ENCODE data around the gene MRM3. TPM values are rescaled to one million over a fixed set of nuclear protein-coding genes. Genes with fewer than 3 reads are reported as not detected.

Gene MRM3
- total and polyA plus RNA-seq, 2 experiments from 2014 or later = 17.7 to 23.4 TPM

DNA sequence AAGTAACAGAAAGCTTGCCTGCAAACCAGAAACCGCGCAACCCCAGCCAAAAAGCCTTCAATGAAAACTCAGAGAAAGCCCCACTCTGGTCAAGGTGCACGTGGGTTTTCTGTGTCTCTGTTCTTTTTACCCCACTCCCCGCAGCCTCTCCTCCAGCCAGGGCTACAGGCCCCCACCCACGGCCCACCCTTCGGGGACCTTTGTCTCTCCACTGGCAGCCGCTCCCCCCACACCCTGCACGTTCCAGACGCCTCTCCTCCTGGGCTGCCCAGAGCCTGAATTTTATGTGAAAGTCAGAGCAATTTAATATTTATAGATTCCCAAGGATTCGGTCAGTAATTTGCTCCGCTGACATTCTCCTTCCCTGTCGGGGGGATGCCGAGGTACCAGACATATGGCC lies 24.2 kb downstream of the MRM3 start (continued):
- TF ChIP-seq, protein P1, sequence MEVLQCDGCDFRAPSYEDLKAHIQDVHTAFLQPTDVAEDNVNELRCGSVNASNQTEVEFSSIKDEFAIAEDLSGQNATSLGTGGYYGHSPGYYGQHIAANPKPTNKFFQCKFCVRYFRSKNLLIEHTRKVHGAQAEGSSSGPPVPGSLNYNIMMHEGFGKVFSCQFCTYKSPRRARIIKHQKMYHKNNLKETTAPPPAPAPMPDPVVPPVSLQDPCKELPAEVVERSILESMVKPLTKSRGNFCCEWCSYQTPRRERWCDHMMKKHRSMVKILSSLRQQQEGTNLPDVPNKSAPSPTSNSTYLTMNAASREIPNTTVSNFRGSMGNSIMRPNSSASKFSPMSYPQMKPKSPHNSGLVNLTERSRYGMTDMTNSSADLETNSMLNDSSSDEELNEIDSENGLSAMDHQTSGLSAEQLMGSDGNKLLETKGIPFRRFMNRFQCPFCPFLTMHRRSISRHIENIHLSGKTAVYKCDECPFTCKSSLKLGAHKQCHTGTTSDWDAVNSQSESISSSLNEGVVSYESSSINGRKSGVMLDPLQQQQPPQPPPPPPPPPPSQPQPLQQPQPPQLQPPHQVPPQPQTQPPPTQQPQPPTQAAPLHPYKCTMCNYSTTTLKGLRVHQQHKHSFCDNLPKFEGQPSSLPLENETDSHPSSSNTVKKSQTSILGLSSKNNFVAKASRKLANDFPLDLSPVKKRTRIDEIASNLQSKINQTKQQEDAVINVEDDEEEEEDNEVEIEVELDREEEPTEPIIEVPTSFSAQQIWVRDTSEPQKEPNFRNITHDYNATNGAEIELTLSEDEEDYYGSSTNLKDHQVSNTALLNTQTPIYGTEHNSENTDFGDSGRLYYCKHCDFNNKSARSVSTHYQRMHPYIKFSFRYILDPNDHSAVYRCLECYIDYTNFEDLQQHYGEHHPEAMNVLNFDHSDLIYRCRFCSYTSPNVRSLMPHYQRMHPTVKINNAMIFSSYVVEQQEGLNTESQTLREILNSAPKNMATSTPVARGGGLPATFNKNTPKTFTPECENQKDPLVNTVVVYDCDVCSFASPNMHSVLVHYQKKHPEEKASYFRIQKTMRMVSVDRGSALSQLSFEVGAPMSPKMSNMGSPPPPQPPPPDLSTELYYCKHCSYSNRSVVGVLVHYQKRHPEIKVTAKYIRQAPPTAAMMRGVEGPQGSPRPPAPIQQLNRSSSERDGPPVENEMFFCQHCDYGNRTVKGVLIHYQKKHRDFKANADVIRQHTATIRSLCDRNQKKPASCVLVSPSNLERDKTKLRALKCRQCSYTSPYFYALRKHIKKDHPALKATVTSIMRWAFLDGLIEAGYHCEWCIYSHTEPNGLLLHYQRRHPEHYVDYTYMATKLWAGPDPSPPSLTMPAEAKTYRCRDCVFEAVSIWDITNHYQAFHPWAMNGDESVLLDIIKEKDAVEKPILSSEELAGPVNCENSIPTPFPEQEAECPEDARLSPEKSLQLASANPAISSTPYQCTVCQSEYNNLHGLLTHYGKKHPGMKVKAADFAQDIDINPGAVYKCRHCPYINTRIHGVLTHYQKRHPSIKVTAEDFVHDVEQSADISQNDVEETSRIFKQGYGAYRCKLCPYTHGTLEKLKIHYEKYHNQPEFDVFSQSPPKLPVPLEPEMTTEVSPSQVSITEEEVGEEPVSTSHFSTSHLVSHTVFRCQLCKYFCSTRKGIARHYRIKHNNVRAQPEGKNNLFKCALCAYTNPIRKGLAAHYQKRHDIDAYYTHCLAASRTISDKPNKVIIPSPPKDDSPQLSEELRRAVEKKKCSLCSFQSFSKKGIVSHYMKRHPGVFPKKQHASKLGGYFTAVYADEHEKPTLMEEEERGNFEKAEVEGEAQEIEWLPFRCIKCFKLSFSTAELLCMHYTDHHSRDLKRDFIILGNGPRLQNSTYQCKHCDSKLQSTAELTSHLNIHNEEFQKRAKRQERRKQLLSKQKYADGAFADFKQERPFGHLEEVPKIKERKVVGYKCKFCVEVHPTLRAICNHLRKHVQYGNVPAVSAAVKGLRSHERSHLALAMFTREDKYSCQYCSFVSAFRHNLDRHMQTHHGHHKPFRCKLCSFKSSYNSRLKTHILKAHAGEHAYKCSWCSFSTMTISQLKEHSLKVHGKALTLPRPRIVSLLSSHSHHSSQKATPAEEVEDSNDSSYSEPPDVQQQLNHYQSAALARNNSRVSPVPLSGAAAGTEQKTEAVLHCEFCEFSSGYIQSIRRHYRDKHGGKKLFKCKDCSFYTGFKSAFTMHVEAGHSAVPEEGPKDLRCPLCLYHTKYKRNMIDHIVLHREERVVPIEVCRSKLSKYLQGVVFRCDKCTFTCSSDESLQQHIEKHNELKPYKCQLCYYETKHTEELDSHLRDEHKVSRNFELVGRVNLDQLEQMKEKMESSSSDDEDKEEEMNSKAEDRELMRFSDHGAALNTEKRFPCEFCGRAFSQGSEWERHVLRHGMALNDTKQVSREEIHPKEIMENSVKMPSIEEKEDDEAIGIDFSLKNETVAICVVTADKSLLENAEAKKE (CRISPR knock-in tag; IDR thresholded peaks at IDR 0.05) = no peak
- TF ChIP-seq EZH2phosphoT487 (IDR thresholded peaks at IDR 0.05; ENCODE audit: unreplicated experiment) (no peak), JUNB (IDR thresholded peaks at IDR 0.05; ENCODE audit: unreplicated experiment) (no peak), NANOG (IDR thresholded peaks at IDR 0.05; ENCODE audit: borderline replicate concordance) (no peak), POLR2AphosphoS5 (IDR thresholded peaks at IDR 0.05; ENCODE audit: low read depth) (no peak)
- TF ChIP-seq, protein P2, sequence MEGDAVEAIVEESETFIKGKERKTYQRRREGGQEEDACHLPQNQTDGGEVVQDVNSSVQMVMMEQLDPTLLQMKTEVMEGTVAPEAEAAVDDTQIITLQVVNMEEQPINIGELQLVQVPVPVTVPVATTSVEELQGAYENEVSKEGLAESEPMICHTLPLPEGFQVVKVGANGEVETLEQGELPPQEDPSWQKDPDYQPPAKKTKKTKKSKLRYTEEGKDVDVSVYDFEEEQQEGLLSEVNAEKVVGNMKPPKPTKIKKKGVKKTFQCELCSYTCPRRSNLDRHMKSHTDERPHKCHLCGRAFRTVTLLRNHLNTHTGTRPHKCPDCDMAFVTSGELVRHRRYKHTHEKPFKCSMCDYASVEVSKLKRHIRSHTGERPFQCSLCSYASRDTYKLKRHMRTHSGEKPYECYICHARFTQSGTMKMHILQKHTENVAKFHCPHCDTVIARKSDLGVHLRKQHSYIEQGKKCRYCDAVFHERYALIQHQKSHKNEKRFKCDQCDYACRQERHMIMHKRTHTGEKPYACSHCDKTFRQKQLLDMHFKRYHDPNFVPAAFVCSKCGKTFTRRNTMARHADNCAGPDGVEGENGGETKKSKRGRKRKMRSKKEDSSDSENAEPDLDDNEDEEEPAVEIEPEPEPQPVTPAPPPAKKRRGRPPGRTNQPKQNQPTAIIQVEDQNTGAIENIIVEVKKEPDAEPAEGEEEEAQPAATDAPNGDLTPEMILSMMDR (conservative IDR thresholded peaks at IDR 0.05; ENCODE audit: low read depth in 2 of 2) = no peak

DNA sequence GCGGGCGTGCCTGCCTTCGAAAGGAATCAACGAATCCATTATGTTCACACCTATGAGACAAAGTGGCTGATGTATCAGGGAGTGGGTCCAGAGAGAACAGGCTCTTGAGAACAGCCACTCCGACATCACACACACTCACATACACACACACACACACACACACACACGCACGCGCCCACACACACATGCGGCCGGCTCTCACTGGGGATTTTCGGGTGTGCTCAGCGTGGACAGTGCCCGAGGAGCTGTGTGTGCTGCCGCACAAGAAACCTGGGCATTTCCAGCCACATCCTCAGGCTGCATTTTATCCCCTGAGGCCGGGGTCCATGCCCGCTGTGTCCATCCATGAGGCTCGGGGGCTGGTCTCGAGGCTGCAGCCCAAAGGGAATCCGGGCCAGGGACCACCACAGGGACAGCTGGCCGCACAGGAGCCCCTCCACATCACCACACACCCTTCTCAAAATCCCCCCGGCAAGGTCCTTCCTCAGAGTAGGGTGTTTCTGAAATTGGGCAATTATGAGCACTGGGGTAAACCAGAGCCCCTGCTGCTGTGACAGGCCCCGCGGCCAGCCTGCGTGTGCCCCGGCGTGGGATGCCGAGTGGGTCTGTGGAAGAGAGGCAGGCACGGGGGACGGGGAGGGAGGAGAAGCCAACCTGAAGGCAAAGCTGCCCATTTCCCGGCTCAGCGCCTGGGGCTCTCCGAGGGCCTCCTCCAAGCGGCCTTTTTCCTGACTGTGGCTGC lies 24.8 kb downstream of the MRM3 start:
- Histone ChIP-seq H3K27me3 (ENCODE audit: insufficient read depth) (no peaks in the 10 kb centered on the region), H3K4me3 (no peak overlapping the region), H3K36me3 (ENCODE audit: insufficient read depth) (no peaks in the 10 kb centered on the region), H3K9me2 (ENCODE audit: insufficient read depth) (no peaks in the 10 kb centered on the region), H2AFZ (no peak overlapping the region), H3K27ac (ENCODE audit: low read depth) (0 out of 2 replicates have a peak overlapping the region, but pooled peaks have one; percentile 32), H3K79me2 (replicated peaks; ENCODE audit: insufficient read depth) (no peaks in the 10 kb centered on the region), H4K20me1 (replicated peaks; ENCODE audit: insufficient read depth) (peaks cover 8% of the 10 kb centered on the region; the same call in 1 of the 2 replicates), H3K4me2 (no peak overlapping the region), H3F3A (replicated peaks; ENCODE audit: low read depth) (no peaks in the 10 kb centered on the region), H3K4me1 (ENCODE audit: insufficient read depth) (no peaks in the 10 kb centered on the region)
- peaks cover 23% of the 10 kb centered on the region for H3K27me3 Mint-ChIP-seq (ENCODE audit: insufficient read depth, low read depth, poor library complexity)
- H3K36me3 Mint-ChIP-seq (ENCODE audit: low read depth) = peaks cover 28% of the 10 kb centered on the region
- ATAC-seq (no peak), DNase-seq (ENCODE audit: low spot score) (no peak)
- peaks cover 6% of the 10 kb centered on the region; the same call in 2 of the 3 replicates for H3K4me1 Mint-ChIP-seq
- TF ChIP-seq EZH2phosphoT487 (IDR thresholded peaks at IDR 0.05; ENCODE audit: unreplicated experiment) = no peak
- TF ChIP-seq, protein P3, sequence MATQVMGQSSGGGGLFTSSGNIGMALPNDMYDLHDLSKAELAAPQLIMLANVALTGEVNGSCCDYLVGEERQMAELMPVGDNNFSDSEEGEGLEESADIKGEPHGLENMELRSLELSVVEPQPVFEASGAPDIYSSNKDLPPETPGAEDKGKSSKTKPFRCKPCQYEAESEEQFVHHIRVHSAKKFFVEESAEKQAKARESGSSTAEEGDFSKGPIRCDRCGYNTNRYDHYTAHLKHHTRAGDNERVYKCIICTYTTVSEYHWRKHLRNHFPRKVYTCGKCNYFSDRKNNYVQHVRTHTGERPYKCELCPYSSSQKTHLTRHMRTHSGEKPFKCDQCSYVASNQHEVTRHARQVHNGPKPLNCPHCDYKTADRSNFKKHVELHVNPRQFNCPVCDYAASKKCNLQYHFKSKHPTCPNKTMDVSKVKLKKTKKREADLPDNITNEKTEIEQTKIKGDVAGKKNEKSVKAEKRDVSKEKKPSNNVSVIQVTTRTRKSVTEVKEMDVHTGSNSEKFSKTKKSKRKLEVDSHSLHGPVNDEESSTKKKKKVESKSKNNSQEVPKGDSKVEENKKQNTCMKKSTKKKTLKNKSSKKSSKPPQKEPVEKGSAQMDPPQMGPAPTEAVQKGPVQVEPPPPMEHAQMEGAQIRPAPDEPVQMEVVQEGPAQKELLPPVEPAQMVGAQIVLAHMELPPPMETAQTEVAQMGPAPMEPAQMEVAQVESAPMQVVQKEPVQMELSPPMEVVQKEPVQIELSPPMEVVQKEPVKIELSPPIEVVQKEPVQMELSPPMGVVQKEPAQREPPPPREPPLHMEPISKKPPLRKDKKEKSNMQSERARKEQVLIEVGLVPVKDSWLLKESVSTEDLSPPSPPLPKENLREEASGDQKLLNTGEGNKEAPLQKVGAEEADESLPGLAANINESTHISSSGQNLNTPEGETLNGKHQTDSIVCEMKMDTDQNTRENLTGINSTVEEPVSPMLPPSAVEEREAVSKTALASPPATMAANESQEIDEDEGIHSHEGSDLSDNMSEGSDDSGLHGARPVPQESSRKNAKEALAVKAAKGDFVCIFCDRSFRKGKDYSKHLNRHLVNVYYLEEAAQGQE (IDR thresholded peaks at IDR 0.05; ENCODE audit: unreplicated experiment) = no peak
- no peak for TF ChIP-seq ZNF331 (CRISPR knock-in tag; IDR thresholded peaks at IDR 0.05; ENCODE audit: low read depth)
- TF ChIP-seq STAT1 (IDR thresholded peaks at IDR 0.05; ENCODE audit: unreplicated experiment) = no peak
- no peak for TF ChIP-seq ZNF114 (CRISPR knock-in tag; IDR thresholded peaks at IDR 0.05)
- no peak for TF ChIP-seq NANOG (IDR thresholded peaks at IDR 0.05; ENCODE audit: borderline replicate concordance)
- H3K27ac Mint-ChIP-seq = no peak overlapping the region
- H3K4me3 Mint-ChIP-seq = no peak overlapping the region
- H3K9me3 Mint-ChIP-seq = no peaks in the 10 kb centered on the region; the same call in 1 of the 3 replicates
